HL-60 (cell line): ENCODE data around the gene ZGLP1.

Experiments
- DNase-seq, 2 experiments: peaks; one replicate each; pipeline ENCODE4 v3.0.0-alpha.2; 2010 to 2020; ENCODE audit warnings: low read depth in 1 of 2, low spot score in 1 of 2
- H3K27ac ChIP-seq: fragments of 250-450 bp; sonication (Bioruptor Pico); replicated peaks from 2 replicates; pipeline ENCODE4 v1.5.1; 2020; ENCODE audit warnings: mild to moderate bottlenecking, moderate library complexity
- H3K27me3 ChIP-seq: fragments of 250-450 bp; sonication (Bioruptor Pico); 2 replicates; pipeline ENCODE4 v1.5.1; 2021; ENCODE audit warnings: mild to moderate bottlenecking, moderate library complexity; ENCODE audit not compliant: insufficient read depth, poor library complexity, severe bottlenecking
- H3K4me3 ChIP-seq: replicated peaks from 2 replicates; pipeline ENCODE4 v1.5.1; 2011; ENCODE audit warnings: mild to moderate bottlenecking, control low read depth, low read length; ENCODE audit not compliant: insufficient read depth
- GABPA ChIP-seq: IDR thresholded peaks from 2 replicates; pipeline ENCODE4 v1.6.1; 2012; ENCODE audit warnings: low read depth
- POLR2AphosphoS5 ChIP-seq: IDR thresholded peaks from 2 replicates; pipeline ENCODE4 v1.6.1; 2012; ENCODE audit warnings: low read depth
- SPI1 ChIP-seq: IDR thresholded peaks from 2 replicates; pipeline ENCODE4 v1.6.1; 2012; ENCODE audit warnings: low read depth, mild to moderate bottlenecking, borderline replicate concordance
- TF ChIP-seq, protein P1 (sequence below): IDR thresholded peaks from 2 replicates; pipeline ENCODE4 v1.6.1; 2012; ENCODE audit warnings: low read depth; ENCODE audit not compliant: insufficient replicate concordance
- TF ChIP-seq, protein P2 (sequence below): IDR thresholded peaks from one replicate; pipeline ENCODE4 v1.5.1; 2011; ENCODE audit warnings: low read length, control low read depth, inconsistent platforms; ENCODE audit not compliant: insufficient read depth

The ZGLP1 gene

DNA sequence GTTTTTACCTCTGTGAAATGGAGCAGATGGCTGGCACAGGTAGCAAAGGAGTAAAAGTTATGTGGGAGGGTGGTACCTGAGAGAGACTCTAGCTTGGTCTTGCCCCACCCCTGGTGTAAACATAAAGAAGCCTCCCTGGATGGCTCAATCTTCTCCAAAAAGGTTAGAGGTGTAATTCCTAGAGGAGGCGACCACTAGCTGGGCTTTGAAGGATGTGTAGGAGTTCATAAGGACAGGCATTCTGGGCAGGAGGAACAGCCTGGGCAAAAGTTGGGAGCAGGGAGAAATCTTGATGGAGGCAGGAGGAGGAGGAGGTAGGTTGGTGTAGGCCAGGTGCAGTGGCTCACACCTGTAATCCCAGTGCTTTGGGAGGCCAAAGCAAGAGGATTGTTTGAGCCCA is 30.7 kb downstream of the ZGLP1 start:
- TF ChIP-seq, protein P1, sequence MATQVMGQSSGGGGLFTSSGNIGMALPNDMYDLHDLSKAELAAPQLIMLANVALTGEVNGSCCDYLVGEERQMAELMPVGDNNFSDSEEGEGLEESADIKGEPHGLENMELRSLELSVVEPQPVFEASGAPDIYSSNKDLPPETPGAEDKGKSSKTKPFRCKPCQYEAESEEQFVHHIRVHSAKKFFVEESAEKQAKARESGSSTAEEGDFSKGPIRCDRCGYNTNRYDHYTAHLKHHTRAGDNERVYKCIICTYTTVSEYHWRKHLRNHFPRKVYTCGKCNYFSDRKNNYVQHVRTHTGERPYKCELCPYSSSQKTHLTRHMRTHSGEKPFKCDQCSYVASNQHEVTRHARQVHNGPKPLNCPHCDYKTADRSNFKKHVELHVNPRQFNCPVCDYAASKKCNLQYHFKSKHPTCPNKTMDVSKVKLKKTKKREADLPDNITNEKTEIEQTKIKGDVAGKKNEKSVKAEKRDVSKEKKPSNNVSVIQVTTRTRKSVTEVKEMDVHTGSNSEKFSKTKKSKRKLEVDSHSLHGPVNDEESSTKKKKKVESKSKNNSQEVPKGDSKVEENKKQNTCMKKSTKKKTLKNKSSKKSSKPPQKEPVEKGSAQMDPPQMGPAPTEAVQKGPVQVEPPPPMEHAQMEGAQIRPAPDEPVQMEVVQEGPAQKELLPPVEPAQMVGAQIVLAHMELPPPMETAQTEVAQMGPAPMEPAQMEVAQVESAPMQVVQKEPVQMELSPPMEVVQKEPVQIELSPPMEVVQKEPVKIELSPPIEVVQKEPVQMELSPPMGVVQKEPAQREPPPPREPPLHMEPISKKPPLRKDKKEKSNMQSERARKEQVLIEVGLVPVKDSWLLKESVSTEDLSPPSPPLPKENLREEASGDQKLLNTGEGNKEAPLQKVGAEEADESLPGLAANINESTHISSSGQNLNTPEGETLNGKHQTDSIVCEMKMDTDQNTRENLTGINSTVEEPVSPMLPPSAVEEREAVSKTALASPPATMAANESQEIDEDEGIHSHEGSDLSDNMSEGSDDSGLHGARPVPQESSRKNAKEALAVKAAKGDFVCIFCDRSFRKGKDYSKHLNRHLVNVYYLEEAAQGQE: no peak
- TF ChIP-seq POLR2AphosphoS5: no peak
- no peak for TF ChIP-seq SPI1
- TF ChIP-seq GABPA: no peak
- TF ChIP-seq, protein P2, sequence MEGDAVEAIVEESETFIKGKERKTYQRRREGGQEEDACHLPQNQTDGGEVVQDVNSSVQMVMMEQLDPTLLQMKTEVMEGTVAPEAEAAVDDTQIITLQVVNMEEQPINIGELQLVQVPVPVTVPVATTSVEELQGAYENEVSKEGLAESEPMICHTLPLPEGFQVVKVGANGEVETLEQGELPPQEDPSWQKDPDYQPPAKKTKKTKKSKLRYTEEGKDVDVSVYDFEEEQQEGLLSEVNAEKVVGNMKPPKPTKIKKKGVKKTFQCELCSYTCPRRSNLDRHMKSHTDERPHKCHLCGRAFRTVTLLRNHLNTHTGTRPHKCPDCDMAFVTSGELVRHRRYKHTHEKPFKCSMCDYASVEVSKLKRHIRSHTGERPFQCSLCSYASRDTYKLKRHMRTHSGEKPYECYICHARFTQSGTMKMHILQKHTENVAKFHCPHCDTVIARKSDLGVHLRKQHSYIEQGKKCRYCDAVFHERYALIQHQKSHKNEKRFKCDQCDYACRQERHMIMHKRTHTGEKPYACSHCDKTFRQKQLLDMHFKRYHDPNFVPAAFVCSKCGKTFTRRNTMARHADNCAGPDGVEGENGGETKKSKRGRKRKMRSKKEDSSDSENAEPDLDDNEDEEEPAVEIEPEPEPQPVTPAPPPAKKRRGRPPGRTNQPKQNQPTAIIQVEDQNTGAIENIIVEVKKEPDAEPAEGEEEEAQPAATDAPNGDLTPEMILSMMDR: no peak
- H3K27me3 ChIP-seq: no peaks in the 10 kb centered on the region
- no peak for DNase-seq
- no peak overlapping the region for H3K4me3 ChIP-seq
- H3K27ac ChIP-seq: no peak overlapping the region

DNA sequence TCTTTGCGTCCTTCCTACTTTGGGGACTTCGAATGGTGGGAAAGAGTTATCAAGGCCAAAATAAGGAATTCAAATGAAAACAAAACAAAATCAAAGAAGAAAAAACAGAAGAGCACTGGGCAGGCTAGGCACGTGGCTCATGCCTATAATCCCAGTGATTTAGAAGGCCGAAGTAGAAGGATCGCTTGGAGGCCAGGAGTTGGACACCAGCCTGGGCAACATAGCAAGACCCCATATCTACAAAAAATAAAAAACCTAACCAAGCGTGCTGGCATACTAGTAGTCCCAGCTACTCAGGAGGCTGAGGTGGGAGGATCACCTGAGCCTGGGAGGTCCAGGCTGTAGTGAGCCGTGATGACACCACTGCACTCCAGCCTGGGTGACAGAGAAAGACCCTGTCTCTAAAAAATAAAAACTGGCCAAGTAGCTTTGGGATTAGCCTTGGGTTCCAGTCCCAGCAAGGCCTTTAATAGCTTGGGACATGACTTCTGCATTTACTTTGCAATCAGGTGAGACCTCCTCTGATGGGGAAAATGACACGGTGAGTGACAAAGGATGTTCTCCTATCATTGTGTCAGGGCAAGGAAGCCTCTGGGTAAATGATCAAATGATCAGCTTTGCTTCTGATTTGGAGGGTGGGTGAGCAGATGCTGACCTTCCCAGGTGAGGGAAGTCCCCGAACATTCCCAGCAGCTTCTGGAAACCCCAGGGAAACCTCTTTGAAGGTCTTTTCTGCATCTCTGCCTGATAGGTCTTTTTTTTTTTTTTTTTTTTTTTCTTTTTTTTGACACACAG is 31.6 kb downstream of the ZGLP1 start:
- no peak for DNase-seq
- no peak overlapping the region for H3K4me3 ChIP-seq
- TF ChIP-seq, protein P1: no peak
- no peak for TF ChIP-seq GABPA
- no peak for TF ChIP-seq POLR2AphosphoS5
- no peak for TF ChIP-seq SPI1
- TF ChIP-seq, protein P2: no peak
- H3K27ac ChIP-seq: no peak overlapping the region
- no peaks in the 10 kb centered on the region for H3K27me3 ChIP-seq

DNA sequence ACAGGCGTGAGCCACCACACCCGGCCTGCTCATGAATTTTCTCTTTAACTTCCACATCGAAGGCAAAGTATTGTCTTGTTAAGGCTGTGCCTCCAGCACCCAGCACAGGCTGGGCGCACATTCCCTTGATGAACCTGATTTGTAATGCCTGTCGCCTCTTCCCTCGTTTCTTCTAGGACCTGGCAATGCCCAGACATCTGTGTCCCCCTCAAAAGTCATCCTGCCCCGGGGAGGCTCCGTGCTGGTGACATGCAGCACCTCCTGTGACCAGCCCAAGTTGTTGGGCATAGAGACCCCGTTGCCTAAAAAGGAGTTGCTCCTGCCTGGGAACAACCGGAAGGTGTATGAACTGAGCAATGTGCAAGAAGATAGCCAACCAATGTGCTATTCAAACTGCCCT is 35.0 kb downstream of the ZGLP1 start:
- no peak overlapping the region for H3K27ac ChIP-seq
- peaks cover 2% of the 10 kb centered on the region for H3K27me3 ChIP-seq
- TF ChIP-seq GABPA (no peak), SPI1 (no peak), POLR2AphosphoS5 (no peak)
- TF ChIP-seq, protein P2: no peak
- TF ChIP-seq, protein P1: no peak
- no peak overlapping the region for H3K4me3 ChIP-seq
- no peak for DNase-seq
